GM11168 (cell line): ENCODE results near the gene KCNJ15.

Experiments used
- in situ Hi-C: fragments of 300-500 bp; cut with MboI; formaldehyde crosslinking; loops from one replicate; pipeline ENCODE4 v1.12.0; 2022; ENCODE audit warnings: low sequenced_read_pairs; ENCODE audit not compliant: unreplicated experiment

KCNJ15 gene

DNA sequence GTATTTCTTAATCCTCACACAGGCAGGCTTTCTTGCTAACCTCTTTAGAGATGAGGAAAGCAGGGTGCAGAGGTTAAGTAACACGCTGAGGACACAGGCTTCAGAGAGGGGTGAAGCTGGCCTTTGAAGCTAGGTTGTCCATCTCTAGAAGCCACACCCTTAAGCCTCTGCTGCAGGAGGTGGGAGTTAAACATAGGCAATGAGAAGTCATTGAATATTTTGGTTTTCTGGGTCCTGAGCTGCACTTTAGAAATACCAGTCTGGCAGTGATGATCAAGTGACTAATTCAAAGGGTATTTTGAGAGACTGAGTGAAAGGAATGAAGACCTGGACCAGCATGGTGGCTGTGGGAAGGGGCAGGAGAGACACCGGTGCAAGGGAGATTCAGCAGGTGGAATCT is 9.9 kb downstream of the KCNJ15 start:
- in situ Hi-C loops: no loop called here

DNA sequence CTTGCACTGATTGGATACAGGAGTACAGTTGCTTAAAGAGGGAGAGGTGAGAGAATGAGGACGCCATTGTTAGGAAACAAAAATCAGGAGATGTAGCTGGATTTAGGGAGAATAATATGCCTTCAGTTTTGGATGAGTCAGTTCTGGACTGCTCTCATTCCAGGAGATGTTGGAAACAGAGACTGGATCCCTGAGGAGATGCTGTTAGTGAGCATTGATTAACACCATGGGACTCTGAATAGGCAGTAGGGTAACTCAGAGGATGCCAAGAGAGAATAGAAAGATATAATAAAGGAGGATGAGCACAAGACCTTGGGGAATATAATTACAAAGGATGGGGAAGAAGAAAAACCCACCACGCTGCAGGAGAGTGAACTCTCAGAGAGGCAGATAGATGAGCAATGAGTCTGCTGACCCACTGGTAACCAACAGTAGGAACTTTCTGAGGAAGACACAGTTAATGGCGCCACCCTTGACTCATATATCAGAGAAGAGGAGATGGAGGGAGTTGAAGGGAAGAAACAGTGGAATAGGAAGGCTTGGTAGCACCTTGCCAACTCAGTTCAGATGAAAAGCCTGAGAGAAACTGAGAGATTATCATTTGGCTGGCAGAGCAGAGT is 10.5 kb downstream of the KCNJ15 start:
- in situ Hi-C loops: no loop called here

DNA sequence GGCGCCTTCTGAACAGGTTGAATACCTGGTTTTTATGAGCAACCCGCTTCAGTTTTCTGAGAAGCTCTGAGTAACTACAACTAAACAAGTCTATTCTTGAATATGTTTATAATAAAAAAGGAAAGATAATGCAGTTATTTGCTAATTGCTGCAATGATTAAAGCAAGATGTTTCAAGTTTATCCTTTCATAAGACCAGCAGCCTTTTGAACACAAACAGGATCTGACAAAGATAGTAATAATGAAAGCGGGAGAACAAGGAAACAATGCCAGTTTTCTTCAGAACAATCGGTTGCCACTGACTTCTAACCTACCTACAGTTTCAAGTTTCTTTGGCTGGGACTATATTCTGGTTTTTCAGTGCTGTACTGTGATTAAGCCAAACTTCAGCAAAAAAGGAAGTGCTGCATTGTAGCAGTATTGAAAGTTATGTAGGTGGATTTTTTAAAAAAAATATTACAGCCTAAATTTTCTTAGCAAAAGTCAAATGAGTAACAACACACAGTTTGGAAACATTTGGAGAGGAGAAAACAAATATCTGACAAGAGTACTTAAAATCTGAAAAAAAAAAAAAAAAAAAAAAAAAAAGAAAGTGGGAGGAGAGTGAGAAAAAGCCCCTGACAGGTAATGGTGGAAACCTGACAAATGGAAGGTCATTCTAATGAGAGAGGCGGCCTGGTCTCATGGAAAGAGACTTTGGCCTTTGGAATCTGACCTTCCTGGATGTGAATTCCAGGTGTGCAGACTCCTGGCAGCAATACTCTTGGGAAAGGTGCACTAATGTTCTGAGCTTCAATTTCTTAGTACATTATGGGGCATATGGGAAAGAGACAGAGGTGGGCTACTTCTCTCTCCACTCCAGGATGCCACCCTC is 11.4 kb downstream of the KCNJ15 start:
- in situ Hi-C loops: no loop called here

DNA sequence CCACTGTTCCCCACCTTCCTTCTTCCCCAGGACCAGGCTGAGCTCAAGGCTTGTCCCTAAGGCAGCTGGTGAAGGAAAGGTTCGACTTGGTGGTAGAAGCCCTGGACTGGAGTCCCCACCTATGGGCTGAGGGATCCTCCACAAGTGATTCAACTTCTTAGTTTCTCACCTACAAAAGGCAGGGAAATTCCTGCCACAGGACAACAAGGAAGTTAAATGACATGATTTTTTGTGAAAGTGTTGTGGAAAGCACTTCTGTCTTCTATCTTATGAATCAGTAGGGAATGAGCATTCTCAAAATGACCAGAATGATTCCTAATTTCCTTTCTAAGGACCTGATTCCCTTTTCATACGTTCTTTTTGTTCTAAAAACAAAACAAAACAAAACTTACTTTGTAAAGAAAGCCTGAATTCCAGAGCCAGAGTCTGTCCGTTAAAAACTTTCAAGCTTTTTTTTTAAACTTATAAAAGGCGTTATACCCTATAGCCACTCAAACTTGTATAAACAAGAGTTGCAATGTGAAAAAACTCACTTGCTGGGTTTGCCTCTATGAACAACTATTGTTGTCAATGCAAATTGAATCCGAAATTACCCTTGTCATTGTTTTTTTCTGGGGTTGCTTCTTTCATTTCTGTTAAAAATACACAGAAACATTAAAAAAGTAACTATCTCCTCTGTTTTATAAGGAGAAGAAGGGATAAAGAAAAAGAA is 12.2 kb downstream of the KCNJ15 start:
- in situ Hi-C loops: no loop called here

DNA sequence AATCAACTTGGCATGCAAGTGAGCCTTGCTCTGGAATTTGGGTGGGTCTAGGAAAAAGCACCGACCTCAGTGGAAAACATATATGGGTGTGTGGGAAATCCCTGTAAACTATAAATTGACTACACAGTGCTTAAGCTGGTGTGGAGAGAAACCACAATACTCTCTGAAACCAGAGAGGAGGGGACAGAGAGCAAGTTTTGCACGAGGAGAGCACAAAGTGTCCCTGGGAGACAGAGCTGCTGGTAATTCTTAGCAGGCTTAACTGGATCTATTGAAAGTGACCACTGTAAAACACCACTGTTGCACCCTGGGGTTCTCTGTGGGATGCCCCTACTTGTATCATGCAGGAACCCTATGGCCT is 12.8 kb downstream of the KCNJ15 start:
- in situ Hi-C loops: no loop called here

DNA sequence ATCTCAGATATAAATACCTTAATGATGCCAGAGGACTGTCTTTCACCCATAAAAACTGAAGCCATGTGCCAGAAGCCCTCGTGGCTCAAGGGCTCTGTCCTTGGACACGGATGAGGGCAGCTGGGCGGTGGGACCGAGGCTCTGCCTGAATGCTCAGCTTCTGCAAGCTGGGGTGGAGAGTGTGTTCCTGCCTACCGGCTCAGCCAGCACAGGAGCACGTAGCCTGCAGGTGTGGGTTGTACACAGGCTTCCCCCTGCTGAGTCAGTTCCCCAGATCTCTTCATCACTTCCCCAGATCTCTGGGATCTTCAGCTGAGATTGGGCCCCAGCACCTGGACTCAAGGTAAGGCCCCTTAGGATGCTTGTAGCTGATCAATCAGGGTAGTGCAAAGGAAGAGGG is 15.4 kb downstream of the KCNJ15 start:
- in situ Hi-C loops: no loop called here

DNA sequence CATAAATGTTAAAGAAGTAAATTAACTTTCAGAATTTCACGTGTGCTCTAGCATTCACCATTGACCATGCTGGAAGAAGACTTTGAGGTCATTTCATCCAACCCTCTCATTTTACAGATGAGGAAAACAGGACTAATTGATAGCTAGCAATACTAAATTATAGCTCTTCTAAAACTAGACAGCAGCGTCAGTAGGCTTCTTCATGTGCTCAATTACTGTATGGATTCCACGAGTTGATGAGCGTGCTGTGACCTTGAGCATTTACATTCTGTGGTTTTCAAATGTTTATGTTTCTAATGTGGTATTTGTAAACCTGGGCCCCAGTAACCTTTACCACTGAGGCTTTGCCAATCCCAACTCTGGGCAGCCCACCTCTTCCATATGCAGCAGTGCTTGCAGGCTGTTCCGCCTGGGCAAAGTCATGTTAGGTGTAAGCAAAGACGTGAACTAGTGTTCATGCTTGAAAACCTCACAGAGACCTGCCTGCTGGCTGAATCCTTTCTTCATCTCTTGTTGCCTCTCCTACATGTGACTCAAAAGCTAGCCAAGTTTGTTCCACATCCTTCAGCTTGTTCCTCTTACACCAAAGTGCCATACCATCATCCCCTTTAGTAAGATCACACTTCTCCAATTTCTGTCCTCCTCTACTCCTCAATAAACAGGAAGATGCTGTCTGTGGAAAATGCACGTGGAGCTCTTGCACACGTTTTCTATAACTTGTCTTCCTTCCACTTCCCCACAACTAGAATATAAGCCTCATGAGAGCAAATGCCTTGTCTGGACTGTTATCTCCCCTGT is 17.2 kb downstream of the KCNJ15 start:
- in situ Hi-C loops: no loop called here

DNA sequence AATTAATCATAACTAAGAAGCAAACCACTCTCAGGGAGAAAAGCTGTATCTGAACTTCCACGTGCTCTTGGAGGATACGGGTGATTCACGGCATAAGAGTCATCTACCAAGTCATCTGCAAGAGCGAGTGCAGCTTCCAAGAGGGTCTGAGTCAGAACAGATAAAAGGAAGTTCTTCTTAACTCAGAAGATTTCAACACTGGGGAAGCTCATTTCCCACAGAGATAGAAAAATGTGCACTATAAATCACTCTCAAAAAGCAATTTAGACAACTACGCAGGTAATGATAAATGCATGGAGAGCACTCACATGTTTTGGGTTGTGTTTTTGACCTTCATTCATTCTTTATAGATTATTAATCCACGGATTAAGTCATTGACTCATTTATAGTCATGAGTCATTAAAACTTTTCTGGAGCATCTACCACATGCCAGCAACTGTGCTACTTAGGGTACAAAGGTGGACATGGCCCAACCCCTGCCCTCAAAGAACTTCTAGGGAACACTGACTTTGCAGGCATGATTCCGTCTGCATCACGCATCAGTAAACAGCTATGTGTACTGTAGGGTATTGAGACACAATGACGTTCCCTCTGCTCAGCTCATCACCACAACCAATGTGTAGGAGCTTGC is 20.8 kb downstream of the KCNJ15 start:
- in situ Hi-C loops: no loop called here

DNA sequence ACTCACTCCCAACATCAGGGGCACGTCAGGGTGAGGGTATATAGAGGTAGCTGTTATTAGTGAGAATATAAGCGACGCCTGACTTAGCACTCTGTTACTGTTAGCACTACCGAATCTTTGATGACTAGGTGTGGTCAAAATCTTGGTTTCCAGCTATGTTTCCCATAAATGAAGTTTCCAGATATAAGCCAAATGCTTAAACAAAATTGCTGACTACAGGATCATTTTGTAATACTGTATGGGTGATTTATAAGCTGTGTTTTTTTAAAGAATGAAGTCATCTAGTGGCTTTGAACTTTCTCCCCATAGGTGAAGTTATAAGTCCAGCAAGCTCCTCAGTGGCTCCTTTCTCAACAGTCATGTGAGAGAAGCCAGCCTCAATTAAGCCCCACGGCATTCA is 23.7 kb downstream of the KCNJ15 start:
- in situ Hi-C loops: no loop called here

DNA sequence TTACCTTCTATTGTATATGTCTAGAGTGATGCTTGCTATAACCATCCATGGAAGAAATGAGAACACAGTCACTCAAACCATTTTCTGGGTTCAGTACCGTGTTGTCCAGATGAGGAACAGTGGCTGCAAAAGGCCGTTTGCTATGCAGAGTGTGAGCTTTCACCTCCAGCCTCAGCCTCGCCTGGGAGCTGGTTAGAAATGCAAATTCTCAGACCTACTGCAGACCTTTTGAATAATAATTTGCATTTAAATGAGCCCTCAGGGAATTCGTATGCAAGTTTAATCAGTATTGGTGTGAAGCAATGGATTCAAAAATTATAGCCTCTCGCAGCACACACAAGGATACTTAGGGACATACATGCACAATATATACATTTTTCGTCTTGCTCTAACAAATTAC is 24.1 kb downstream of the KCNJ15 start:
- in situ Hi-C loops: no loop called here

DNA sequence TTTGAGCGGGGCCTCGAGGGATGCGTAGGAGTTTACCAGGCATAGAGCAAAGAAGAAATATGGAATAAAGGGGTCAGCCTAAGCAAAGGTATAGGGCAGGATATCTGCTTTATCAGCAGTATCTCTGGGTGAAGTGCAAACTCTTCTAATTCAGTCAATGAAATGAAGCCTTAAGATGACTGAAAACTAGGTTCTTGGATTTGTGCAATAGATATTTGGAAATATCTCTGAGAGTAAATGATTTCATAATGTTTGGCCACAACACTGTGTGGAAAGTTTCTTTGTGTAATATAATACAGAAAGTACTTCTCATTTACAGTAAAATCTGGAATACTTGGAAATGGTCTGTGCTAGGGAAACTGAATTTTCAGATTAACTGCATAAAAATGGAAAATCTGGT is 26.1 kb downstream of the KCNJ15 start:
- in situ Hi-C loops: no loop called here

DNA sequence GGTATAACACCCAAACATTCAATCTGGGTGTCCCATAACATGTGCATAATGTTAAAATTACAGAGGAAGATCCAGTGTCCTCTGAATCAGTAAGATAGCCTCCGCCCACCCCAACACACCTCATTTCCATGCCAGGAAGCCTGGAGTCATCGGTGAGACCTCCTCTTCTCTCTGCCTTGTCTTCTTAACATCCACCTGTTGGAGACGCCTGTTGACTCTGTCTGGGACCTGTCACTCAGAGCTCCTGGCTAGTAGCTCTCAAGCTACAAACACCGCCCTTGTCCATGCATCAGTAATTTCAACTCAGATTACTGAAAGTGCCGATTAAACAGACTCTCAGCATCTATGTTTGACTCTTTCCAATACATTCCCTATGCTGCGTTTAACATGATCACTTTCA is 27.4 kb downstream of the KCNJ15 start:
- in situ Hi-C loops: no loop called here

DNA sequence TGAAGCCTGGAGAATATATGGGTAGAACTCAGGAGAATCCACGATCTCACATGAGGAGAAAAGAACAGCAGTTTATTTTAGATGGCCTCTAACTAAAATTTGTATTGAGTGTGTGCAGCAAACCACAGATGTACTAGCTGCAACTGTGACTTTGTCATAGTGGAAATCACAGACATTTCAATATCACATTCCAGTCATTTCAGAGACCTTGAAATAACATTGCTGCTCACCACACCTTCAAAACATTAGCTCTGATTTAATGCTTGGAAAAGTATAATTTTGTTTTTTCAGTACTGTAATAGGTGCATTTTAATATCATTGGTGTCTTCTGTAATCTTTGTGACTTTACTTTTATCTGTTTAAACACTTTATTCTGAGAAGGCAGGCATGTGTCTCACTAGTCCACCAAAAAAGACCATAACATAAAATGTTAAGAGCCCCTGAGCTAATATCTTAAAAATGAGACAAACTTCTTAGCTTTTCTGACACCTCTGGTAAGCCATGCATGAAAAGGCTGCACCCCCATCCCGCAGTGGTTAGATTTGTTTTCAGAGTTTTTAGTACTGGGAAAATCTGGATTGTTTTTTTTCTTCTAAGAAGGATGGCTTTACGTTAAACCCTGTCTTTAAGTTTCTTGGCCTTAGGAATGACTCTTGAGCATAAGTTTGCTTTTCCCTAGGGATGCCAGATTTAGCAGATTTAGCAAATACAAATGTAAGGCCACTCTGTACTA is 30.1 kb downstream of the KCNJ15 start:
- in situ Hi-C loops: no loop called here

DNA sequence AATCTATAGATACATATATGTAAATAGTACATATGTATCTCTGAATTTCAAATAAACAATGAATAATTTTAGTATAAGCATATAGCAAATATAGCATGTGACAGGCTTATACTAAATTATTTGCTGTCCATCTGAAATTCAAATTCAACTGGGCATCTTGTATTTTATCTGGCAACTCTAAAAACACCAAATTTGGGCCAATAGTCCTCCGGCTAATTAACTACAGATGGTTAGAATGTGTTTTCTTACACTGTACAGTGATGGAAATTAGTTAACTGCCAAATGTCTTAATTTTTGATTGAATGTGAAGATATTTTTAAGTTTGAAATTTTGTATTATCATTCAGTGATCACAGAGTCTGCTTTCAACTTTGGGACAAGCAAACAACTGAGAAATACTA is 30.7 kb downstream of the KCNJ15 start:
- in situ Hi-C loops: no loop called here

DNA sequence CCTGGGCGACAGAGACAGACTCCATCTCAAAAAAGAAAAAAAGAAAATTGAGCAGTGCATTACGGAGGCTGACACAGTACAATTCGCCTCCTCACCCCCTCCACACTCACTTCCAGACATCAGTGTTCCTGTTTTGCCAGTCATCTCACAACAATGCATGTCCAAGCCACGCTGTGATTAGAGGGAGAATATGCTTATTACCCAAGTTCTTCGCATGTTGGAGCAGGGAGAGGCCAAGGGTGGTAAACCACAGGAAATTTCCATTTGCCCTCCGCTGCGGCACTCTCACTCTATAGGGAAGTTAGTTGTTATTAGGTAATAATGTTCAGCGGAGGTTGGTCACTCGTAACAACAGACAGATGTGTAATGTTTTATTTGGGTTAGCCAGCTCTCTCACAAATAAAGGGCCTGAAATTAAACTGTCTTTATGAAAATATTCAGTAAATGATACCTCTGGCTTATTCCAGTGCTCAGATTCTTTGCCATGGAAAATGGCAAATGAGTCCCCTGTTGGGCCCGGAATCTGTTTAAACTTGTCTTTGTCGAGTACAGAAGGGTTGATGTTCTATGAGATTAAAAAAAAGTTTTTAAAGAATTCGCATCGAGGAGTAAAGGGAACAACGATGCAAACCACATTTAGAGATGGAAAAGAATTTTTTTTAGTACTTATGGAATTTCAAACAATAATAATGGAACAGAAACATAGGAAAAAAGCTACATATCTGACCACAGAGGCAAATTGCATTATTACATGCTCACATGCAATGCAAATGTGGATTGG is 33.1 kb downstream of the KCNJ15 start:
- in situ Hi-C loops: no loop called here

DNA sequence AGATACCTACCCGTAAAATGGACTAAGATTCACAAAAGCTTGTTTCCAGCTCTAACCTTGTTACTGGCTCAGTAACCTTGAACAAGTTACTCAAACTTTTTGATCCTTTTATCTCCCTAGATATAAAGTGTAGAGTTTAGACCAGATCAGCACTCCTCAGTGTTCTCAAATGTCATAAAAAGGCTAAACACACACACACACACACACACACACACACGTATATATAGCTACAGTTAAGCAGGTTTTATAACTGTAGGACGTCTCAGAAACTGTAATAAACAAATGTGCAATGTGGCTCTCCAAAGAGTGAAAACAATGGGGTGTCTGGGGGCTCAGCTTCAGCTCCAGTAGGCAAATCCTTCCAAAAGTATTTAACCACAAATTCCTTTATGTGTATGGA is 34.0 kb downstream of the KCNJ15 start:
- in situ Hi-C loops: no loop called here

DNA sequence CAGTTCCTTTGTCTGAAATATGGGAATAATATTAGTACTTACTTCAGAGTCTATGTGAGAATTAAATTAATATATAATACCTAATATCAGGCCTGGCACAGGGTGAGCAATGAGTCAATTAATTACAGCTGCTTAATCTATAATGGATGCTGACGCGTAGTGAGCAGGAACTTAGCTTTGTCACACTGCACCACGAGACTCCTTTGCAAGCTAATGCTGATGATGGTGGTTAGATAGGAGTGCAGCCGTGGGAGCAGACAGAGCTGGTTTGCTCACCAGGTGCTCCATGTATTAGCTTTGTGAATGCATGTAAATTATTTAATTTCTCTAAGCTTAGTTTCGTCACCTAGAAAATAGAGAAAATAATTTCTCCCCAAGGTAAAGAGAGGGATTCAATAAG is 35.1 kb downstream of the KCNJ15 start:
- in situ Hi-C loops: no loop called here

DNA sequence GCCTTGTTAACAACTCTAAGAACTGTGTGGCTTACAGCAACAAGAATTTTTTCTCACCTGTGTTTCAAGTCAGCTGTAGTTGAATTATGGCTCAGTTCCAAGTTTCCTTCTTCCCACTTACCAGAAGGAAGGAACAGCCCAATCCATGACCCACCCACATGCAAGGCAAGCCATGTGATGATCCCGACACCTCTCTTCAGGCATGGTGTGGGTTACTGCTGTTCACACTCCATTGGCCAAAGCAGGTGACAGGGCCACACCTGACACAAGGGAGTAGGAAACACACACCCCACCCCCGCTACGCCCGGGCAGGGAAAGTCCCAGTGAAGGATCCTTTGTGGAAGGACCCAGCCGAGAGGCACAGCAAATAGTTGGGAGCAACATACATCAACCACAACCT is 36.3 kb downstream of the KCNJ15 start:
- in situ Hi-C loops: no loop called here

DNA sequence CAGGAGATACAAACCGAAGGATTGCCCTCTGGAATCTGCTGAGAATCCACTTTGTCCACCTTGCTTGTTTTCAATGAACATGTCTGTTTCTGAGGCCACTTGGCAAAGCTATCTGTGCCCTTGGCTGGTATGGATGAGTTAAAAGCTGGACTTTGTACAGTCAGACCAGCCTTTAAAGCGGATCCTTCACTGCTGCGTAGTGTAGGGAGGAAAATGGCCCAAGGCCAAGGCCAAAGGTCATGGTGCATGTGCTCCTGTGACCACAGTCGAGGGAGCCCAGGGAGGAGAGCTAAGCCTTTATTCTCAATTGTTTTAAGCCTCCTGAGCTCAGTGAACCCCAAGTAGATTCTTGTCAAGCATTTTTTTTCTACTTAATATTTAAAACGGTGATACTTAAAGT is 37.0 kb downstream of the KCNJ15 start:
- in situ Hi-C loops: no loop called here
